NCI-H1930 (cell line): Measurements from ENCODE around the gene KCNE5.
"Not testable (repeated sequence)": the region's sequence is repeated elsewhere in the genome, so short reads cannot be mapped to it uniquely, and the experiment has no call there.

ENCODE experiments used
- DNase-seq, 2 experiments: peaks; one replicate each; lab custom pipeline; 2025; lab: John Stamatoyannopoulos, UW

Gene KCNE5

DNA sequence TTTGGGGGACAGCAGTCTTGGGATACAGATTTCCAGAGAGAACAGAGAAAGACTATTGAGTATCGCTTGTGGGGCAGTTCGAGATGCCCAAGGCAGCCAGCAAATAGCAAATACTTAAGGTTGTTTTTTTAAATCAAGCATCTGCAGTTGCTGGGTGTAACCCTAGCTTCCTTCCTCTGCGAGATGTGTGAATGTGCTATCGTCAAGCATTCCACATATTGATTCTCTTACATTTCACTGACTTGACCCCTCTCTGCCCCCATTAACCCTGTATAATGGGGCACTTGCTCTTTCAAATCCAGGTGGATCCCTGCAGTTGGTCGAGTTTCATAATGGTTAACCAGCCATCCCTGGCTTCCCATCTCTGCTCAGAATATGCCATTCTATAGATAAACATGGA lies 23.5 kb downstream of the KCNE5 start:
- no peak for DNase-seq

DNA sequence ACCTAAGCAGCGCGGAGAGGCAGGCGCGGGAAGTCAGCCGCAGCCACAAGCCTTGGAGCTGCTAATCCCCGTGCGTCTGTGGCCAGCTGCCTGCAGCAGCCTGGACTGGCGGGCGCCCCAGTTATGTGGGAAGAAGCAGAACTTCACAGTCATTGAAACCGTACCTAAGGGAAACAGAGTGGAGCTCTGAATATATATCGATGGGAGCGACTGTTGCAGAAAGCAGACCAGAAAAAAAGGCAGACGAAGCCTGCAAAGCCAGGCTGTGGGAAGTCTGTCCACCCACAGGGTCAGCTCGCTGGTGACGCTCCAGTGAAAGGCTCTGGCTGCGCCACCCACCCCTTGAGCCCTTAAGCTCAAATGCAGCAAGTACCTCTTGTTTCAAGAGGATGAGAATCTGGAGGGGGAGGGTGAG lies 24.7 kb downstream of the KCNE5 start:
- DNase-seq = no peak

DNA sequence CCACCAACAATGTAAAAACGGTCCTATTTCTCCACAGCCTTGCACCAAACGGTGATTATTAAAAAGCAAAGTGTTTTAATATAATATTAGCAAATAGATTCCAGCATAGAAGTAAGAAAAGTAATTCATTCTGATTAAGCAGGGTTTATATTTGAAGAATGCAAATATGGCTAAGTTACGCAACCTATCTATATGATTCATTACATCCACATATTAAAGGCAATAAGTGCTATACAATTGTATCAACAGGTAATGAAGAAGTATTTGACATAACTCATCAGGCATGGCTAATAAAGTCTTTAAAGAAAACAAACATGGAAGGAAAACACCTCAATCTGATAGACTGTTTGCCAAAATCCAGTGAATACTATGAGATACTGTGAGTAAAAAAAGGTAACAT lies 29.0 kb downstream of the KCNE5 start:
- DNase-seq = no peak

DNA sequence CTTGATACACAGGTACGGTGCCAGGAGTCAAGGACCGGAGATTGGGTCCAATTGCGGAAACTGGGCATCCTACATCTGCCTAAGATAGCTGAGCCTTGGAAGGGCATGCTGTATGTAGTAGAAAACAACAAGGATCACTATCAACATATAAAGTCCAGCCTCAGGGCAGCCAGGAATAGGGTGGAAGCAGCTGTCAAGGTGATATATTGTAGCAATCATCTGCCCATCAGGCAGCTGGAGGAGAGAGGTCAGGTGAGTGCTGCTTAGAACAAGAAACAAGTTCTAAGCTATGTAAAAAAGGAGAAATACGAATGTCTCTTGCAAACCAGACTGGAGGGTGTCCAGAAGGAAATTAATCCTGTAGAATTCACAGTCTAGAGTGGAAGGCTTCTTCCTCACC lies 34.8 kb downstream of the KCNE5 start:
- no peak for DNase-seq

DNA sequence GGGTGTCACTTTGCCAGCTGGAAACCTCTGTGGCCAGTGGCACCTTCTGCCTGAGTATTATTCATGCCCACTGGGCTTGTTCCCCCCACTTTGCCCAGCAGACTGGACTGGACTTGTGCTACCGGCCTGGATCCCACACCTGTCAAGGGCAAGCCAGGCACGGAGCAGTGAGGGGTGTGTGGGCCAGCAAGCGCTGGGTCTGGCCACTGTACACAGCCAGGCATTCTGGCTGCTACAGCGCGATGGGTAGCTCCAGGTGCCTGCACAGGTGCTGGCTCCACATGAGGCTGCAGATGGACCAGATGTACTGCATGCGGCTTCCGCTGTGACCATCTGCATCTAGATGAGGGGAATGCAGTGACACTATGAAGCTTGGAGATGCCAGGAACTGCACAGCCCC lies 39.5 kb downstream of the KCNE5 start:
- DNase-seq = no peak

DNA sequence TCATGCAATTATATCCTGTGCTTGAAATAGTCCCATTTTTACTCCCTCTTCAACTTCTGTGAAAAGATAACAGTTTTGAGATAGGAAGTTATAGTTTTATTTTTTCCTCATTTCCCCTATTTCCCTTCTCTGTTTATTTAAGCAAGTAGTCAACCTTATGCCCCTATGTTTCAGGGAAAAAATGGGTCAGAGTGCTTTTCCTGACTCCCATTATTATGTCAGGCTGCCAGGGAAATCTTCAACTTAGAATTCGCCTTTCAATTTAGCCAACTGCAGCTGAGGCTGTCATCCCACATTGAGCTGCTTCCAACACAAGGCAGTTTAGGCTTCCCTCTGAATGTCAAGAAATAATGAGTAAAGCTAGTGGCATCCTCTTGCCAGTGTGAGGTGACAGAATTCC lies 46.1 kb downstream of the KCNE5 start:
- no peak for DNase-seq

DNA sequence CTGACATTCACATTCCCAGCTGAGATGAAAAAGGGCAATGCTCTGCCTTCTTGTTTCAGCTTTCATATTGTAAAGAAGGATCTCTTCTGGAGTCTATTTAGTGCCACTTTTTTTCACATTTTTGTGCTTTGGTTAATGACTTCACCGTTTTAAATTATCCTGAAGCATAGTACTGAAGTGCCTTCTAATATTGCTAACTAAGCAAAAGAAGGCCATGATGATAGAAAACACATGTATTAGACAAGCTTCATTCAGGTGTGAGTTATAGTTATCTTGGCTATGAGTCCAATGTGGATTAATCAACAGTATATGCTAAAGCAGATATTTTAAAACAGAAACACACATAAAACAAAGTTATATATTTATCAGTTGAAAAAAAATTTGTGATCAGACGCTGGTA lies 47.9 kb downstream of the KCNE5 start:
- DNase-seq = no peak

DNA sequence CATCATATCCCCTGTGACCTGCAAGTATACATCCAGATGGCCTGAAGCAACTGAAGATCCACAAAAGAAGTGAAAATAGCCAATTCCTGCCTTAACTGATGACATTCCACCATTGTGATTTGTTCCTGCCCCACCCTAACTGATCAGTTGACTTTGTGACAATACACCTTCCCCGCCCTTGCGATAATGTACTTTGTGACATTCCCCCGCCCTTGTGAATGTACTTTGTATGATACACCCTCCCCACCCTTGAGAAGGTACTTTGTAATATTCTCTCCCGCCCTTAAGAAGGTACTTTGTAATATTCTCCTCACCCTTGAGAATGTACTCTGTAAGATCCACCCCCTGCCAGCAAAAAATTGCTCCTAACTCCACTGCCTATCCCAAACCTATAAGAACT lies 48.9 kb downstream of the KCNE5 start:
- DNase-seq = not testable (repeated sequence)
